KMS-11 (cell line): ENCODE results near the gene CD247.

ENCODE experiments used
- H2AFZ ChIP-seq: fragments of 200-600 bp; sonication (generic); 2 replicates; pipeline ENCODE4 v1.6.1; 2016; ENCODE audit warnings: antibody characterized with exemption, mixed run types, low read depth
- H3K27ac ChIP-seq: fragments of 200-600 bp; sonication (generic); 2 replicates; pipeline ENCODE4 v1.6.1; 2016; ENCODE audit warnings: mild to moderate bottlenecking, mixed run types
- H3K27me3 ChIP-seq: fragments of 200-600 bp; sonication (generic); 2 replicates; pipeline ENCODE4 v1.6.1; 2017; ENCODE audit warnings: mild to moderate bottlenecking, low read depth, mixed run types, moderate library complexity; ENCODE audit not compliant: insufficient read depth
- H3K36me3 ChIP-seq: fragments of 200-600 bp; sonication (generic); 2 replicates; pipeline ENCODE4 v1.6.1; 2017; ENCODE audit warnings: mild to moderate bottlenecking, mixed run types; ENCODE audit not compliant: insufficient read depth
- H3K4me1 ChIP-seq: fragments of 200-600 bp; sonication (generic); 2 replicates; pipeline ENCODE4 v1.6.1; 2016; ENCODE audit warnings: mild to moderate bottlenecking, low read depth, mixed run types; ENCODE audit not compliant: poor library complexity, severe bottlenecking
- H3K4me2 ChIP-seq: fragments of 200-600 bp; sonication (generic); 2 replicates; pipeline ENCODE4 v1.7.0; 2016; ENCODE audit warnings: mild to moderate bottlenecking, mixed run types
- H3K4me3 ChIP-seq: fragments of 200-600 bp; sonication (generic); IDR thresholded peaks from 2 replicates; pipeline ENCODE4 v1.6.1; 2017; ENCODE audit warnings: low read depth, low read length, mixed read lengths; ENCODE audit not compliant: insufficient read depth
- H3K79me2 ChIP-seq: fragments of 200-600 bp; sonication (generic); 2 replicates; pipeline ENCODE4 v1.6.1; 2016; ENCODE audit warnings: low read depth, mixed run types; ENCODE audit not compliant: insufficient read depth
- H3K9ac ChIP-seq: fragments of 200-600 bp; sonication (generic); 2 replicates; pipeline ENCODE4 v1.6.1; 2016; ENCODE audit warnings: mild to moderate bottlenecking, mixed run types
- H4K20me1 ChIP-seq: fragments of 200-600 bp; sonication (generic); 2 replicates; pipeline ENCODE4 v1.6.1; 2016; ENCODE audit warnings: mild to moderate bottlenecking, mixed run types; ENCODE audit not compliant: insufficient read depth
- TF ChIP-seq, protein P1 (sequence below): fragments of 200-600 bp; sonication (generic); conservative IDR thresholded peaks from 2 replicates; pipeline ENCODE4 v1.6.1; 2017; ENCODE audit warnings: low read depth, mild to moderate bottlenecking, antibody characterized with exemption, low read length, moderate library complexity, mixed read lengths

CD247 gene

GRCh38 chr1:167467126-167467710 lies 51.1 kb downstream of the CD247 start:
- H2AFZ ChIP-seq: no peak overlapping the region
- H3K4me3 ChIP-seq: no peak overlapping the region
- H3K9ac ChIP-seq: no peak overlapping the region
- no peaks in the 10 kb centered on the region for H3K79me2 ChIP-seq
- no peaks in the 10 kb centered on the region for H3K27me3 ChIP-seq
- TF ChIP-seq, protein P1, sequence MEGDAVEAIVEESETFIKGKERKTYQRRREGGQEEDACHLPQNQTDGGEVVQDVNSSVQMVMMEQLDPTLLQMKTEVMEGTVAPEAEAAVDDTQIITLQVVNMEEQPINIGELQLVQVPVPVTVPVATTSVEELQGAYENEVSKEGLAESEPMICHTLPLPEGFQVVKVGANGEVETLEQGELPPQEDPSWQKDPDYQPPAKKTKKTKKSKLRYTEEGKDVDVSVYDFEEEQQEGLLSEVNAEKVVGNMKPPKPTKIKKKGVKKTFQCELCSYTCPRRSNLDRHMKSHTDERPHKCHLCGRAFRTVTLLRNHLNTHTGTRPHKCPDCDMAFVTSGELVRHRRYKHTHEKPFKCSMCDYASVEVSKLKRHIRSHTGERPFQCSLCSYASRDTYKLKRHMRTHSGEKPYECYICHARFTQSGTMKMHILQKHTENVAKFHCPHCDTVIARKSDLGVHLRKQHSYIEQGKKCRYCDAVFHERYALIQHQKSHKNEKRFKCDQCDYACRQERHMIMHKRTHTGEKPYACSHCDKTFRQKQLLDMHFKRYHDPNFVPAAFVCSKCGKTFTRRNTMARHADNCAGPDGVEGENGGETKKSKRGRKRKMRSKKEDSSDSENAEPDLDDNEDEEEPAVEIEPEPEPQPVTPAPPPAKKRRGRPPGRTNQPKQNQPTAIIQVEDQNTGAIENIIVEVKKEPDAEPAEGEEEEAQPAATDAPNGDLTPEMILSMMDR: no peak
- no peak overlapping the region for H3K27ac ChIP-seq
- H4K20me1 ChIP-seq: no peaks in the 10 kb centered on the region
- H3K4me2 ChIP-seq: no peak overlapping the region
- H3K4me1 ChIP-seq: no peaks in the 10 kb centered on the region
- H3K36me3 ChIP-seq: no peaks in the 10 kb centered on the region

DNA sequence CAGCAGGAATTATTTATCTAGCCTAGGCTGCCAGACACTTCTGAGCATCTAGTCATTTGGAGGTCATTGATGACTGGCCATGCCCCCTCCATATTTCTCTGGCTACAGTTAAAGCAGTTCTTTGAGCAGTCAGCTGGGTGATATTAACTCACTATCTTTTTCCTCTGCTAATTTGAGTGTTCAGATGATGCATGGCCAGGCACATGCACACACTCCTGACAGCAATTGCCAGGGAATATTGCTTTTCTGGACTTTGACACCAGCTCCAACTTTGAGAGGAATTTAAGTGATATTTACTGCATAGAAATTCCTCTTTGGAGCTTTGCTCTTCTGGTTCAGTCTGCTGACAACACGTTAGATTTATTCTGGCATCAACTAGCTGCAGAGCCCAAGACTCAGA lies 52.6 kb downstream of the CD247 start:
- H3K36me3 ChIP-seq: no peaks in the 10 kb centered on the region
- H3K4me3 ChIP-seq: no peak overlapping the region
- H3K4me1 ChIP-seq: no peaks in the 10 kb centered on the region
- no peaks in the 10 kb centered on the region for H4K20me1 ChIP-seq
- no peak overlapping the region for H3K4me2 ChIP-seq
- H3K9ac ChIP-seq: no peak overlapping the region
- H3K27ac ChIP-seq: no peak overlapping the region
- H3K79me2 ChIP-seq: no peaks in the 10 kb centered on the region
- H2AFZ ChIP-seq: no peak overlapping the region
- no peaks in the 10 kb centered on the region for H3K27me3 ChIP-seq
- TF ChIP-seq, protein P1: no peak

DNA sequence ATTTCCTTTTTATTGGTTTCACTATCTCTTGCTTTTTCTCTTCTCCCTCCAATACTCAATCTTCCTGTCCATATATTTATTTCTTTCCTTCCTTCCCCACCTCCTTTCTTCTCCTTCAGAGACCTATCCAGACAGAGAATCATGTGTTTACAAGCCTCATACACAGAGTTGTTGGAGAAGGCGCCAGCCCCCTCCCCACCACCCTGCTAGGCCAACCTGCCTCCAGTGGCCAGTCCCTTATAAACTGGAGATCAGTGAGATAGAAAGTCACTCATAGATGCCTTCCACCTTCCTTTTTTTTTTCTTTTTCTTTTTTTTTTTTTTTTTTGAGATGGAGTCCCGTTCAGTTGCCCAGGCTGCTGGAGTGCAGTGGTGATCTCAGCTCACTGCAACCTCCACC lies 53.3 kb downstream of the CD247 start:
- no peaks in the 10 kb centered on the region for H3K79me2 ChIP-seq
- no peaks in the 10 kb centered on the region for H3K36me3 ChIP-seq

DNA sequence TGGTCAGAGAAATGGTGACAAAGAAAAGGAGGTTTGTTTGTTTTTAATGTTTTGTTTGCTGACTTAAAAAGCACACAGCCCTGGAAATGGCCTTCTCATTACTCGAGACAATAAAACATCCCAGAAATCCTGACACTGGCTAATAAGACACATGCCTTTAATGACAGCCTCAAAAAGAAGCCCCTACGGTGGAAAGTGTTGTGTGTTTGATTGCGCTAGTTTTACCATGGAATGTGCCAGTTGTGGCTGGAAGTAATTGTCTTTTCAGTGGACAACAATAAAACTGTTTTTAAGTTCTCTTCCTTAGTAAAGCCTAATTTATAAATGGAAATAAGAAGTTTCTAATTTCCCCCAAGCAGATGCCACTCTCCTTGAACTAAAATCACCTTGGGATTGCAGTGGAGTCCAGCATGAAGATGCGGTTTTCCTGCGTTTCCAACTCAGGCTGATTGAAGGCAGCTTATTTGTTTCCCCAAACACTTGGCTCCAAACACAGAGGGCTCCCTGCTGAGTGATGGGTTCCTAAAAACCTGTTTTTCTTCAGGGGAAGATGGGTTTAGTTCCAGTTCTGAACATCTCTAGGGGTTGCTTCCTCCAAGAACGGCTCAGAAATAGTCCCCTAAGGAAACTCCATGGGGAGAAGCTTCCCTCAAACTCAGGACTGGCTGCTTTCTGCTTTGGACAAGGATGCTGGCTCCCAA lies 54.3 kb downstream of the CD247 start:
- Histone ChIP-seq H3K9ac (no peak overlapping the region), H3K27ac (no peak overlapping the region), H3K4me3 (no peak overlapping the region), H4K20me1 (no peaks in the 10 kb centered on the region), H3K4me1 (no peaks in the 10 kb centered on the region), H3K27me3 (no peaks in the 10 kb centered on the region), H3K4me2 (no peak overlapping the region), H3K79me2 (no peaks in the 10 kb centered on the region), H2AFZ (no peak overlapping the region), H3K36me3 (no peaks in the 10 kb centered on the region)
- TF ChIP-seq, protein P1: no peak

More for the DNA sequence above, 53.3 kb downstream of the CD247 start:
- Histone ChIP-seq H3K27me3 (no peaks in the 10 kb centered on the region), H3K4me3 (no peak overlapping the region), H3K4me2 (no peak overlapping the region), H2AFZ (no peak overlapping the region), H3K4me1 (no peaks in the 10 kb centered on the region), H3K27ac (no peak overlapping the region), H3K9ac (no peak overlapping the region), H4K20me1 (no peaks in the 10 kb centered on the region)
- TF ChIP-seq, protein P1: no peak
